Measurements from ENCODE around the gene ANKRD55.
"Not testable (repeated sequence)": the region's sequence is repeated elsewhere in the genome, so short reads cannot be mapped to it uniquely, and the experiment has no call there.

ANKRD55 gene

DNA sequence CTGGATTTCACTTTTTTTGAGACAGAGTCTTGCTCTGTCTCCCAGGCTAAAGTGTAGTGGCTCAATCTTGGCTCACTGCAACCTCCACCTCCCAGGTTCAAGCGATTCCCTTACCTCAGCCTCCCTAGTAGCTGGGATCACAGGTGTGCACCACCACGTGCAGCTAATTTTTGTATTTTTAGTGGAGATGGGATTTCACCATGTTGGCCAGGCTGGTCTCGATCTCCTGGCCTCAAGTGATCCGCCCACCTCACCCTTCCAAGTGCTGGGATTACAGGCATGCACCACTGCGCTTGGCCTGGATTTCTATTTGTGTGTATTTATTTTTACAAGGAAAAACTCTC is 154.0 kb downstream of the ANKRD55 start:
- not testable (repeated sequence) for DNase-seq (ENCODE audit: low read depth, low spot score)

DNA sequence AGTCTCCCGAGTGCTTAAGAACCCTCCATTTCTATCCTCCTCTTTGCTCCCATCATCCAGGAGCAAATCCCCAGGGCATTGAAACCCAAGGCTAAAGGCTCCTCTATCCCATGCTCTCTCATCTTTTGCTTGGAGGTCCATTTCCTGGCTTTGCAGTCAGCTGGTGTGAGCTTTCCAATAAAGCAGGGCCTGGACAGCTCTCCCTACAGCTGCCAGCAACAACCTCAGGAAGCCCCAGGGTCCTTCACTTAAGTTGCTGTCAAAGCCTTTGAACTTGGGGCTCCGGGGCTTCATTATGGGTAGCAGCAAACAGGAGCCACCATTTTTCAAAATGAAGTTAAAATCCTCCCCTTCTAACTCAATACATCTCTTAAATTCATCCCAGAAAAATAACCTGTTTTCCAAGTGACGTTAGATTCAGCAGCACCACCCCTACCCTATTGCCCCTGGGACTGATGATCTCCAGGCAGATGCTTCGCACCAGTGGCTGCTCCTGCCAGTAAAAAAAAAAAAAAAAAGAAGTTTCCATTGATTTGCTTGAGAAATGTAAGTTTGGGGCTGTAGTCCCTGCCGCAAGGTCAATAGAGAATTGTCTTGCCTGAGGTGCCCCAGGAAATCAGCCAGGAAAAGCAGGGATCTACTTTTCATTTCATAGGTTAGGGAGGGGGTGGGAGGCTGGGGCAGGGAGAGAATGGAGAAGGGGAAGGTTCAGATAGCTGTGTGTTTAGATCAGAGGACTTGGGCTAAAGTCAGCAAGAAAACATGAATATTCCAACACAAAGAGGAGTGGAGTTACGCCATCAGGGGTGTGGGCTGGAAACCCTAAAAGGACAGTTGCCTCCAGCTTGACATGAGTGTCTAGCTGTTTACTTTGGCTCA is 154.6 kb downstream of the ANKRD55 start:
- DNase-seq (ENCODE audit: low read depth, low spot score) = no peak

DNA sequence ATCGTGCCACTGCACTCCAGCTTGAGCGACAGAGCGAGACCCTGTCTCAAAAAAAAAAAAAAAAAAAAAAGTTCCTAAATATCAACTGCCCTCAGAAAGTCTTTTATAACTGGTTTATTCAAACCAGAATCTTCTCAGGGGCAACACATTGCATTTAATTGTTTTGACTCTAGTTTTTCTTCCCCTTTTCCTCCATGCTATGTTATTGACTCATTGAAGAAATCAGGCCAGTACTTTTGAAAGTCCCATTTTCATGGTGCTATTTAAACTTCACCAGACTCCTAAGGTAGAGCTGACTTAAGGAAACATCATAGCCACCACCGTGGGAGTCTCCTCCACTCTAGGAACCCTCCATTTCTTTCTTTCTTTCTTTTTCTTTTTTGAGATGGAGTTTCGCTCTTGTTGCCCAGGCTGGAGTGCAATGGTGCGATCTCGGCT is 155.3 kb downstream of the ANKRD55 start:
- no peak for DNase-seq (ENCODE audit: low read depth, low spot score)

DNA sequence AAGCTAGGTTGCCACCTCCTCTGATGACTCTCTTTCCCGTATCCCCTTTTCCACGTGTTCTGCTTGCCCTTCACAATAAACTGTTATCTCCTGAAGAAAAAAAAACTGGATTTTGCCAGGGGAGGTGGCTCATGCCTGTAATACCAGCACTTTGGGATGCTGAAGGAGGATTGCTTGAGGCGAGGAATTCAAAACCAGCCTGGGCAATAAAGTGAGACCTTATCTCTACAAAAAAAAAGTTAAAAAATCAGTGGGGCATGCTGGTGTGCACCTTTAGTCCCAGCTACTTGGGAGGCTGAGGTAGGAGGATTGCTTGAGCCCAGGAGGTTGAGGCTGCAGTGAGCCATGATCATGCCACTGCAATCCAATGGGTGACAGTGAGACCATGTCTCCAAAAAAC is 156.6 kb downstream of the ANKRD55 start:
- no peak for DNase-seq (ENCODE audit: low read depth, low spot score)

DNA sequence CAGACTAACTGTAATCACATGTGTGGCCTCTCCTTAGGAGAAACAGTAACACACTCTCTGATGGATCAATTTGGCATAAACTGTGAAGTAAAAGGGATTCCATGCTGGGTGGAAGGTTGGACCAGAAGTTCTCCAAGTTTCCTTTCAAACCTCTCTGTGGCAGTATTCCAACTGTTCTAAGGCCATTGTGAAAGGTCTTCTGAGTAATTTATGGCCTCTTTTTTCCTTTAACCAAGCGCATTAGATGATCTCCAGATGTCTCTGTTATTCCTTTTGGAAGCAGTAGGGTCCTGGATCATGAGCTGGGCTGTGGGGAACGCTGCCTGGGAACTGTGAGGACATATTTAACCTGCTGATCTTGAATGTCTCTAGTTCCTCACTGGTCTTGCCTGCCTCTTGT is 157.8 kb downstream of the ANKRD55 start:
- no peak for DNase-seq (ENCODE audit: low read depth, low spot score)

DNA sequence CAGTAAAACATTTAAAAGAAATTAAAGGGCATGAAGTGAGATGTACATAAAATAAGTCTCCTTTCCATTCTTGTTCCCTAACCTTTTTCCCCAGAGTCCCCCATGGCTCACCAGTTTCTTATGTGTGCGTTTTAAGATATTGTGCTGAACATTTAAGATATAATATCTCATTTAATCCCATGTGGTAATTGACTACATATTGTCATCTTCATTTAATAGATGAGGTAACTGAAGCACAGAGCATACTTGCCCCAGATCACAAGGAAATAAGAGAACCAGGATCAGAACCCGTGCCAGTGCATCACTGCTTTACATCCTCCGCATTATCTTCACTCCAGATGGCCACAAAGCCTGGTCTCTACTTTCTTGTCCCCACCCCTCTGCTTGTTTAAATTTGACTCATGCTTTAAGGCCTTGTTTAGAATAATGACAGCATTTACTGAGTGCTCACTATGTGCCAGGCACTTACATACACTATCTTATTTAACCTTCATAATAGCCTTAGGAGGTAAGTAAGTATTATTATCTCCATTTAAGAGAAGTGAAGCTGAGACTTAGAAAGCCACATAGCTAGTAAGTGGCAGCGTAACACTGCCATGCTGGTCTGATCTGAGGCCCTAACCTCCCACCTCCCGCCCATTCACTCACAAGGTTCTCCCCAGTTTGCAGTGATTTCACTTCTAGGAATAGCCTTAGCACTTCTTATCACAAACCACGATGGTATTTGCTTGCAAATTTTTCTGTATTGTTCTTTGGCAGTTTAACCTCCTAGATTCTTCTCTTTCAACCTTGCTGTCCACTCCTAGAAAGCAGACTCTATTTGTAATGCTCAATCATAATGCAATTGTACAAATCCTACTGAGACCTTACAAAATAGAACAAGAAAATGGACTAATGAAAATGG is 160.0 kb downstream of the ANKRD55 start:
- DNase-seq (ENCODE audit: low read depth, low spot score) = no peak

DNA sequence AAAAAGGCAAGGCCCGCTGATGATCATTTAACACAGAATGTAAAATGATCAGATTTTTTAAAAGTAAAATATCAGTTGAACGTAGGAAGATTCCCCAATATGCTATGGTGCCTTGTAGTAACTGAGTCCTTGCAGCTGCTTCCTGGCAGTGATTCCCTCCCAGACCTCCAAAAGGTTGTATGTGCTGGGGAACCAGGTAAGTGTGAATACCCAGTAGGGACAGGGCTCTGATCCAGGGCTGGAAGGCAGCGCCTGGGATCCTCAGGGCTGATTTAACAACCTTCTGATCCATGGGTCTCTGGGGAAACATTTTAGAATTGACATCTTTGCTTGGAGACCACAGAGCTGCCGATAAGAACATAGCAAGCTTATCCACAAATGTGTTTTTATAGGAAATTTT is 161.7 kb downstream of the ANKRD55 start:
- no peak for DNase-seq (ENCODE audit: low read depth, low spot score)

DNA sequence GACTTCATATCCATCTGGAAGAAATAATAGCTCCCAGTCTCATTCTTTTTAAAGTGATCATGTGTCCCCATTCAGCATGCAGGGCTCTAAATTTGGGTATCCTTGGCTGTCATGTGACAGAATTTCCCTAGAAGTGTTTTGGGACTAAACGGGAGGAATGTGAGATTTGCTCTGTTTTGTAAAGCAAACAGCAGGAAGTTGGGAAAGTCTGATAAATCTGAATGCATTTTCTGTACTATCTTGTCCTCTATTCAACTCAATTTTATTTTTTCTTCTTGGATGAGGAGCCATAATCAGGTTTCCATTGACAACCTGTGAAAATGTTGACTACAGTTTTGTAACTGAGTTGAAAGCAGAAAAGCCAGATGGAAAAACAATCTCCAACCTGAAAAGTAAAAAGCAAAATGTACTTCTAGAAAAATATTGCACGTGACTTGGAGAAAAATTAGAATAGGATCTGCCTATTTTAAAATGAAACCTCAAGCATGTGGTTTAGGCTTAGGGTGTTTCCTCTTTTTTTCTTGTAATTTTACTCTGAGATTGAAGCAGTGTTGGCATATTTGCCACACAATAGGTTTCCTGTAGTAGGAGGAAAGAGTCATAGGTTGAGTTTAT is 162.2 kb downstream of the ANKRD55 start:
- DNase-seq (ENCODE audit: low read depth, low spot score) = no peak

DNA sequence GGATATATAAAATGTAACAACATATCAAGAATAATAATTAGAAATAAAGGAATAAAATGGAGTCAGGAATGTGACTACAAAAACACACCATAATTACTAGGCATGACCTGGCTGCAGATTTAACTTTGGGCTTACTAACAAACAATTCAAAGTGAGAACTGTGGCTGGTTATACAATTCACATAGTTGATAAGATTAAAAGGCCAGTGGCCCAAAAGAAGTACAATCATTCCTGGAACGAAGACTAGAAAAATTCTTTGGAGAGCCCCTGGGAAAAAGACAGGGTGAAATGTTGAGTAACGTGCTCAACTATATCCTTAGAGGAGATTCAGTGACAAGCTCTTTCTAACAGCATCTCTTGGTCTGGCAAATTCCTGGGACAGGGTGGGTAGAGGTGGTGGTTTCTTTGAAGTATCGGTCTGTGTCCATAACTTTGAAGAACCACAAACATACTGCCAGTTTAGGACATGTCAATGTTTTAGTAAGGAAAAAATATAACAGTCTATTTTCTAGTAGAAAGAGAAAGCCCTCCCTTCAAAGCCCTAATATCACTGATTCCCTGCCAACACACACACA is 163.4 kb downstream of the ANKRD55 start:
- no peak for DNase-seq (ENCODE audit: low read depth, low spot score)

DNA sequence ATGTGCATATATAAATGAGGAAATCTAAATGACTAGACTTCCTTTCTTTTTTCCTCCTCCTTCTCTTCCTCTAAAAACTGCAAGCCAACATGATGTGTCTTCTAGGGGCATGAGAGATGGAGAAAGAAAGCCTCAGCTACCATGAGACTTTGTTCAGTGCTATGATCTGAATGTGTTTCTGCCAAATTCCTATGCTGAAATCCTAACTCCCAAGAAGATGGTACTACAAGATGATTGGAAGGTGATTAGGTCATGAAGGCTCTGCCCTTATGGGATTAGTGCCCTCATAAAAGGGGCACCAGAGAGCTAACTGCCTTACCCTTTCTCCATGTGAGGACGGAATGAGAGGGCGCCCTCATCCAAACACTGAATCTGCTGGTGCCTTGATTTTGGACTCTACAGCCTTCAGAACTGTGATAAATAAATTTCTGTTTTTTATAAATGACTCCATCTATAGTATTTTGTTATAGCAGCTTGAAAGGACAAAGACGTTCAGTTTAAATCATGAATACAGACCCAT is 166.1 kb downstream of the ANKRD55 start:
- DNase-seq (ENCODE audit: low read depth, low spot score) = no peak

DNA sequence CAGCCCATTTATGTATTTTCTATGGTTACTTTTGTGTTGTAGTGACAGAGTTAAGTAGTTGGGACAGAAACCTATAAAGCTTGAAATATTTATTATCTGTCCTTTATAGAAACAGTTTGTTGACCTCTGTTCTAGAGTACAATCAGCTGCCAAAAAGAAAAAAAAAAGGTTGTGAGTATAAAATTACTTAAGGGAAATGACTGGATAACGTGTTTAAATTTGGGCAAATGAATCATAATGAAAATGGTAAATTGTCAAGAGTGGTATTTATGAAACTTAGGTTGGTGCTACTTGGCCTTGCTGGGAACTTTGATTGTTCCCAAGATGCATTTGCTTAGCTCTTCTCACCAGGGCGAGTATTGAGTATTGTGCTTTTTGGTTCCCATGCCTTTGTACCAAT is 168.1 kb downstream of the ANKRD55 start:
- DNase-seq (ENCODE audit: low read depth, low spot score) = no peak

DNA sequence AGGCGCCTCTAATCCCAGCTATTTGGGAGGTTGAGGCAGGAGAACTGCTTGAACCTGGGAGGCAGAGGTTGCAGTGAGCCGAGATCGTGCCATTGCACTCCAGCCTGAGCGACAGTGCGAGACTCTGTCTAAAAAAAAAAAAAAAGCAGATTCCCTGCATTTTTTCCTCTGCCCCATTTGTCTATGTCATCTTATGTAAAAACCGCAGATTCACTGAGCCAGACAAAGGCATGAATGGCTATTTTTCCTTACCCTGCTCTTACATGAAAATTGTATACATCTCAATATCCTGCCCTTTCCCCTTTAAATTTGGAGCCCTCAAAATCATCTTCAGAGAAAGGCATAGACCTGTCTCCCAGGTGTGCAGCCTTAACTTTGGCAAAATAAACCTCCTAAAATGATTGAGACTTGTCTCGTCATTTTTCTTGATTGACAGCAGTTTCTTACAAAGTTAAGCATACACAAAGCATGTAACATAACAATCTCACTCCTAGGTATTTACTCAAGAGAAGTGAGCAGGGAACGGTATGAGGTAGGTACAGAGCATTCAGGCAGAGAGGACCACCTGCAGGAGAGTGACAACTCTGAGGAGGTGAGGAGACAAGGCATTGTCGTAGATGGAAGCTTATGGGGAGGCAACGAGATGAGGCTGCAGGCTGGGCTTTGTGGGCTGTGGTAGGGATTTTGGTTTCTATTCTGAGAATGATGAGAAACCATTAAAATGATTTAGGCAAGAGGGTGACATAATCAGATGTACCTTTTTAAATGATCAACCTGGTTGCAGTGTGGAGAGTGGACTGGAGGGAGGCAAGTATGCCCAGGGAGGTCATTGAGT is 172.6 kb downstream of the ANKRD55 start:
- DNase-seq (ENCODE audit: low read depth, low spot score) = no peak

DNA sequence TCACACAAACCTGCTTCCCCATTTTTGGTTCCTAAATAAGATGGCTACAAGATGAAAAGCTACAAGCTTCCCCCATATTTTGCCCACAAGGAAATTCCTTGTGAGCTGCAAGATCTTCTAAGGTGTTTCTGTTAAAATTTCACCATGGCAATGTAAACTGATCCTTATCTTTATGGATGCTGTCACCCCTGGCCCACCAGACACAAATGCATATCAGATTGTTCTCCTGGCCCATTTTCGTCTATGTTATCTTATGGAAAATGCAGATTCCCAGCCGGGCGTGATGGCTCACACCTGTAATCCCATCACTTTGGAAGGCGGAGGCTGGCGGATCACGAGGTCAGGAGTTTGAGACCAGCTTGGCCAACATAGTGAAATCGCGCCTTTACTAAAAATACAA is 173.3 kb downstream of the ANKRD55 start:
- DNase-seq (ENCODE audit: low read depth, low spot score) = no peak

DNA sequence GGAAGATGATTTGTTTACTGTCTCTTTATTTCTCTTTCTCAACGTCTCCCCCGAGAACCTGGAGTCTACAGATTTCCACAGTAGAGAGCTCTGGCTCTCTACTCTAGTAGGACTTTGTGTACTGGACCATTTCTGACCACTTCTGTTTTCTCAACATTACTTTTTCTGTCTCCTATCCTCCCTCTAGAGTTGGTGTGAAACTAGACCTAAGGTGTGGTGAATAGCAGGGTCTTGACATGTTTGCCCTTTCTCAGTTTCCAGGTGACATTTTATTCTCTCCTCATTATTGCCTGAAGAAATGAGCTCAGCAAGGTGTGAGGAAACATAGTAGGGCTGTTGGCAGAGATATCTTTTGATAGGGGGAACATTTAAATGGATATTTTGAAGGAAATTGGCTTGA is 176.3 kb downstream of the ANKRD55 start:
- DNase-seq (ENCODE audit: low read depth, low spot score) = no peak

DNA sequence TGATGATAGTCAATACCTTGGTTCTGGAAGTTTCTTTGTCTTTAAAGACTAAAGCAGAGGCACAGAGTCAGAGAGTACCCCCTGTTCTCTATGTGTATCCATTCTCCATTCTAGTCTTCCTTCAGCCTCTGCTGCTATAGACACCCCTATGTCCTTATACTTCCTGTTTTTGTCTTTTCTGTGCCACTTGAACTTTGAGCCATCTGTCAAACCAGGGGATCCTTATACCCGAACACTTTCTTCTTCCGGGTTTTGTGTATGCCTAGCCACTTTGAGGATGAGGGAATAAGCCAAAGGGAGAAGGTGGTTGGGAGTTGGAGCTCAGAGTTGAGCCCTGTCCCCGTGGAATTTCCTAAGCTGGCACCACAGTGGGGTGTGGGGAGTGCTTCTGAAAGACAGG is 177.3 kb downstream of the ANKRD55 start:
- DNase-seq (ENCODE audit: low read depth, low spot score) = no peak

DNA sequence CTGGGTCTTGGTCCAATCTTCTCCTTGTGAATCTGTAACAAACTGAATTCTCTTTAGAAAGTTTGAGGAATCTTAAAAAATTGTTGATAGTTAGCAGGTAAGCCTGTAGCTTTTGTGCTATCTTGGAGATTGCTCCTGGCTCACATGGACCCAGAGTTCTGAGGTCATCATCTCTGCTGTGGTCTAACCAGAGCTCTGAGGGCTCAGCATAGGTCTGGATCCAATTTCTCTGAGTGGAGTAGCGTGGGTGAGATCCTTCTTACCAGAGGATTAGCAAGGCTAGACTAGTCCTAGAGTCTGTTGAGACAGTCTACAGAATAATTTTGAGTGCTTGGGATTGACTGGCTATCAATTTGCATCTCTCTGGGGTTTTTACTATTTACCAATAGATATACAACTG is 177.8 kb downstream of the ANKRD55 start:
- no peak for DNase-seq (ENCODE audit: low read depth, low spot score)

DNA sequence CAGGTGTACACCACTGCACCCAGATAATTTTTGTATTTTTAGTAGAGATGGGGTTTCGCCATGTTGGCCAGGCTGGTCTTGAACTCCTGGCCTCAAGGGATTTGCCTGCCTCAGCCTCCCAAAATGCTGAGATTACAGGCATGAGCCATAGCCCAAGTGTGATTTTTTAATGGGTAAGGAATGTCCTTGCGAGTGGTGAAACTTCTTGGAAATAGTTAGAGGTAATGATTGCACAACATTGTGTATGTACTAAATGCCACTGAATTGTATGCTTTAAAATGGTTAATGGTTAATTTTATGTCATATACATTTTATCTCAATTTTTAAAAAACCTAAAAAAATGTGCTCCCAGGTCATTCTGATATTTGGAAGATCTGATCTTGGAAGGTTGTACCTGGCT is 178.5 kb downstream of the ANKRD55 start:
- DNase-seq (ENCODE audit: low read depth, low spot score) = no peak

DNA sequence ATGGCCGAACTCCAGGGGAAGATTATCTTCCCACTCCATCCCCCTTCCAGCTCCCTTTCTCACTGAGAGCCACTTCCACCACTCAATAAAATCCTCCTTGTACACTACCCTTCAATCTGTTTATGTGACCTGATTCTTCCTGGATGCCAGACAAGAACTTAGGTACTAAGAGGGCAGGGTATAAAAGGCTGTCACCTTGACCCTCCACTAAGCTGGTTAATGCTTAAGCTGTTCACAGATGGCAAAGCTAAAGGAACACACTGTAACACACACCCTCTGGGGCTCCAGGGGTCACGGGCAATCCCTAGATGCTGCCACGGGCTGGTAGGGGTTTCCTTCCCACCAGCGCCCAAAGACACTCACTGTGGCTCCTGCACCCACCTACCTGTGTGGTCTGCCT is 179.8 kb downstream of the ANKRD55 start:
- no peak for DNase-seq (ENCODE audit: low read depth, low spot score)

DNA sequence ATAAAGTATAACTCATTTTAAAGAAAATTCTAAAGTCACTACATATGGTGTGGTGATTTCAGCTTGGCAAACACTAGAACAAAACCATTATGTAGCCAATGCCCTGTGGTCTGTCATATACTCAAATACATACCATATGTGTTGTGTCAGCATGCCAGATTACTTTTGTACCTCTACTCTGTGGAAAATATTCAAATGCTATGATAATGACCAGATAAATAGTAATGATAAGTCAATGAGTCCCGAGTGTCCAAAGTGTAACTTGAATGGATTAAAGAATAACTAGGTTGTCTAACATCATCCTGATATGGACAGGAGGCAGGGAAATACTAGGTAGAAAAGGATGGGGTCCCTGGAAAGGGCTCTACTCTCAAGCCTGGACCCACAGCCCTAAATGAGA is 180.4 kb downstream of the ANKRD55 start:
- DNase-seq (ENCODE audit: low read depth, low spot score) = no peak

DNA sequence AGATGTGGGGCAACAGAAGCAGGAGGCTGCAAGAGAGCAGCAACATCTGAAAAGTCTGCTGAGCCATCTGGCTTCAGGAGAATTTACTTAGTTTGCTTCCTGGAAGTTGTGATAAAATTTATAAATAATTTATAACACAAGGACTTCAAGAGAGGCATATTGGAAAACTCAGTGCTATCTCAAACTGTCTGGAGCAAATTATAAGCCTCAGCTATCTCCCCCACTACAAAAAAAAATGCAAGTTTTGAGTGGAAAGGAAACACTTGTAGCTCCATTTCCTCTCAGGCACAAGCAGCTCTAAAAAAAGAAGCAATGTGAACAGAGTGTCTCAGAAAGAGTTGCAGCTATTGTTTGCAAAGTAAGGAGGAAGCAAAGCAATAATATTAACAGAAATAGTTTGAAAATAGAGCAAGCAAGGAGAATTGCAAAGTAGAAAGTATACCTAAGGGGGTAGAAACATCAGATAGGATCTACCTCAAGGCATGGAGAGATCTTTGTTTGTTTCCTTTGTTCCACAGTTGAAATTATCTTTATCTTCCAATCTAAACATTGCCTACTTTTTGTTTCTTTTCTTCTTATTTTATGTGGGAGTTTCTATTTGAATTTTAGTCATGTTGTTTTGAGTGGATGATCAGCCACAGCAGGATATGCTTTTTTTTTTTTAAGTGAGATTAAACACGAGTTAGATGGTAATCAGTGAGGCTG is 182.4 kb downstream of the ANKRD55 start:
- DNase-seq (ENCODE audit: low read depth, low spot score) = no peak

Measured in activated CD4-positive, CD25-positive, alpha-beta regulatory T cell treated with anti-CD3 and anti-CD28 coated beads, Interleukin-2, amount 50 U/mL, for 16 hours (primary cell).